ENCODE results near the gene ANGPTL2.
"Not testable (repeated sequence)": the region's sequence is repeated elsewhere in the genome, so short reads cannot be mapped to it uniquely, and the experiment has no call there.

ANGPTL2 gene

DNA sequence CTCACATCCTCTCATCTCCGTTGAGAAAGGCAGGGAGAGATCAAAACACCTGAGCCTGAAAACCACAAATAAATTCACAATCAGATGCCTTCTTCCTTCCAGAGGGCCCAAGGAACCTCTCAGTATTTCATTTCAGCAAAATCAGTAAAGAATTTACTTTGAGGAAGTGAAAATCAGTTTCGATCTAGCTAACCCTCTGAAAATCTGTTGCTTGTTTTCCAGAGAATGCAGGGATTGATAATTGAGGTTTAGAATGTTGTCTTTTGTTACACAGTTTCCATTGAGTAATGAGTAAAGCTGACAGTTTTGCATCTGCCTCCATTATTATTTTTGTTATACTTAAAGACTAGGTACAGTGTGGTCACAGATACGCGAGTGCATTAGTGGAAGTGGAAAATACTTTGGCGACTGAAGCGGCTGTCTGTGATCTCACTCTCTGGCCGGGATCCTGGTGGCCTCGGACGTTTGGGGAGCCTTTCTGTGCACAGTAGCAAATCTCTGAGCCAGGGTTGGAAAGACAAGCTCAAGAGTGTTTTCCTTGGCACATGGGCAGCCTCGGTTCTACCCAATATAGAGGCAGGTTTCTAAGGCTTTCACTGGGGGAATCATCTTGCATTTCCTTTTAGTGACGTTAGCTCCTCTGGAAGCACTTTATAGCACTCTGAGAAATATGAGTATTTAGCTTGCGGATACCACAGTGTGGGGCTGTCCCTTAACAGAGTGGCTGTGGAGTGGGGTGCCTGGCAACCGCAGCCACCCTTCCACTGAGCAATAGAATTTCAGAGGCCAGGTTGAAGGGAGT, 32.2 kb upstream of the ANGPTL2 start:
- DNase-seq, result peak; percentile 44

DNA sequence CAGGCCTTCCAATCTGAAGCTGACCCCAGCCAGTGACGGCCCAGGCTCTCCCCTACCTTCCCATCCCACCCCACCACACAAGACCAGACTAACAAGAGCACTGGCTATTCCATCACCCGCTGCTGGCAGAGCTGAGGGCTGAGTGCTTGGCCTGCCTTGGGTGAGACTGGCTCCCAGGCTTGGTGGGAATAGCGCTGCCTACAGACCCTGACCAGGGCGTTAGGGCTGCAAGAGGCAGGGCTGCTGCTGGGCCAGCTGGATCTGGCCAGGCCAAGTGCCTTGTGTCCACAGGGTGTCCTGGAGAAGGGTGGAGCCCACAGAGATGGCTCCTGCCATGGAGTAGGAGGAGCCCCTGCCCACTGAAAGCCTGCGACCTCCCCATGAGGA, 31.6 kb upstream of the ANGPTL2 start:
- peak; percentile 48 for DNase-seq

DNA sequence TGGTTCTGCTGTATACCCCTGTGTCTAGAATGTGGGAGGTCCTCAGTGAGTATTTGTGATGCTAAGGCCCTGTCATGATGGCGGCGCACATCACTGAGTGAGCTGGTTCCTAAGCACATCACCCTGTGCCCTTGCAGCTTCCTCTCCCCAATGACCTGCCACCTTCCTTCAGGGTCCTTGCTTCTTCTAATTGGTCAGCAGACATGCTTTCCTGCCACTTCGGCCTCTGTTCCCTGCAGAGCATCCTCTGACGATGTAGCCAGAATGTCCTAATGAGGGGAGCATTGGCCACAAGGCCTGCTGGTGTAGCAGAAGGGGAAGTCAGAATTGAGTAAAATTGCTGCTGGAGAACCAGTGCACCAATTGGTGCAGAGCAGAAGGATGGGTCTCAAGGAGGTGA, 31.1 kb upstream of the ANGPTL2 start:
- peak; percentile 22 for DNase-seq

DNA sequence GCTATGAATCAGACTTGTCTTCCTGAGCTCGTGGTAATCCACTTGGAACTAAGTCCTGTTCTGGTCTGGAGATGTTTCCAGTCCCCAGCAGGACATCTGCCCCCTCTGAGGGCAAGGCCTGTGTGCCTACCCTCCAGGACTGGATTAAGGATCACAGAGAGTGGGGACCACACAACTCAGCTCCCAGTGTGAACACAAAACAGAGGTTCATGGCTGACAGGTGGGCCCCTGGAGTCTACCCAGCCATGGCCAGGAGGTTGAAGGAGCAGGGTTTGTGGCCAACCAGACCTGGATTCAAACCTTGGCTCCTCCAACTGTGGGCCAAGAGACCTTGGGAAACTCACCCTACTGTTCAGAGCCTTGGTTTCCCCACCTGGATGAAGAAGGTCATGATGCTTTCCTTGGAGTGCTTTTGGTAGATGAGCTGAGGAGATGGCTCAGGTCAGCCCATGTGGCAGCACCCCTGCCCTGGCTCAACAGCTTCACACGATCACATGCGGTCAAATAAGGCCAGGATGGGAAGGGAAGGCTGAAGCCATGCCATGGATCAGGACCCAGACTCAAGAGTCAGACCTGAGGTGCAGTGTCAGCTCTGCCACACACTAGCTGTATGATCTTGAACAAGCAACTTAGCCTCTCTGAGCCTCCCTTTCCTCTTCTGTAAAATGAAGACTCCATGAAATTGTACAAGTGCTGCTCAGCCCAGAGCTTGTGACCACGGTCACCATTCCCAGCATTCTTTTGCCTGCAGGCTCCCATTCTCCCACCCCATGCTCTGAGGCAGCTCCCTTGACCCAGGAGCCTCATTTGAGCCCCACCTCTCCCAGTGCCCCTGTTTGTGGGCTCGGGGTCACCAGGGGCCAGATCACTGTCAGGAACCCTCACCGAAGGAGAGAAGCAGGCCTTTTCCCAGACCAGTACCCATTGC, 27.3 kb upstream of the ANGPTL2 start:
- DNase-seq, result peak; percentile 37

DNA sequence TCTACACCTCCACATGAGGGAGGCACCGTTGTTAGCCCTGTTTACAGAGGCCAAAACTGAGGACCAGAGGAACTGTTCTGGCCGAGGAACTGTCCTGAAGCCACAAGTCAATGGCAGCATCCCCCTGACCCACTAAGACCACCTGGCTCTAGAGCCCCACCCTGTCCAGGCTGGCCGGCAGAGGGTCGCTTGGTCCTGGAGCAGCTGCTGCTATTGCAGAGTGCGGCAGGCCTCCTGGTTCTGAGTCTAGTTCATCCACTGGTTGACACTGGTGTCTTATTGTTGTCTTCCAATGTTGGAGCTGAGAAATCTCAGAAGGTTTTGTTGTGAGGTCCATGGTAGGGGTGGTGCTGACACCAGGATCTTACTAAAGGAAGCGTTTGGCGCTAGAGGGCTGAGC, 26.6 kb upstream of the ANGPTL2 start:
- no peak for DNase-seq

DNA sequence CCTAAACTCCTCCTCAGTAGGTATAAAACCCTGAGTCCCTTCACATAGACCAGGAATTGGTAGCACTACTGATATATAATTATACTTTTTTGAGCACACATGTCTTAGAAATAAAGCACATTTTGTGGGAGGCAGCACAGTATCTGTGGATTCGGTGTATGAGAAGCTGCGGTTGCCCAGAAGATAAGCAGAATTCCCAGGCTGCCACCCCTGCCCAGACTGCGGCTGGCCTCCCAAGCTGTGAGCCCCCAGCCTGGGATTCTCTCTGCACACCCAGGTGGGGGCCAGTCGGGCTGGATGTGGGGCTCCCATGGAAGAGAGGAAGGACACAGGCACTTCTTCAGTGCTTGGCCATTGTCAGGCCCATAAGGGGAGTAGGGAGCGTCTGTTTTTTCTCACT, 25.6 kb upstream of the ANGPTL2 start:
- DNase-seq, result no peak

DNA sequence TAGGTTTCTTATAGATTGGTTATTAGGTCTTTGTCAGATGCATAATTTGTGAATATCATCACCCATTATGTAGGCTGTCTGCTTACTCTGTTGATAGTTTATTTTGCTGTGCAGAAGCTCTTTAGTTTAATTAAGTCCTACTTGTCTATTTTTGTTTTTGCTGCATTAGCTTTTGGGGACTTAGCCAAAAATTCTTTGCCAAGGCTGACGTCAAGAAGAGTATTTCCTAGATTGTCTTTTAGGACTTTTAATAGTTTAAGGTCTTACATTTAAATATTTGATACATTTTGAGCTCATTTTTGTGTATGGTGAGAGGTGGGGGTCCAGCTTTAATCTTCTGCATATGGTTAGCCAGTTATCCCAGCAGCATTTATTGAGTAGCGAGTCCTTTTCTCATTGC, 24.8 kb upstream of the ANGPTL2 start:
- no peak for DNase-seq

DNA sequence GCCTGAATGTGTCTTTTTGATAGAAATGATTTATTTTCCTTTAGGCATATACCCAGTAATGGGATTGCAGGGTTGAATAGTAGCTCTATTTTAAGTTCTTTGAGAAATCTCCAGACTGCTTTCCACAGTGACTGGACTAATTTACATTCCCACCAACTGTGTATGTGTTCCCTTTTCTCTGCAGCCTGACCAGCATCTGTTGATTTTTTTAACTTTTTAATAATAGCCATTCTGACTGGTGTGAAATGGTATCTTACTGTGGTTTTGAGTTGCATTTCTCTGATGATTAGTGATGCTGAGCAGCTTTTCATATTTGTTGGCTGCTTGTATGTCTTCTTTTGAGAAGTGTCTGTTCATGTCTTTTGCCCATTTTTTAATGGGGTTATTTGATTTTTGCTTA, 24.4 kb upstream of the ANGPTL2 start:
- DNase-seq, result not testable (repeated sequence)

DNA sequence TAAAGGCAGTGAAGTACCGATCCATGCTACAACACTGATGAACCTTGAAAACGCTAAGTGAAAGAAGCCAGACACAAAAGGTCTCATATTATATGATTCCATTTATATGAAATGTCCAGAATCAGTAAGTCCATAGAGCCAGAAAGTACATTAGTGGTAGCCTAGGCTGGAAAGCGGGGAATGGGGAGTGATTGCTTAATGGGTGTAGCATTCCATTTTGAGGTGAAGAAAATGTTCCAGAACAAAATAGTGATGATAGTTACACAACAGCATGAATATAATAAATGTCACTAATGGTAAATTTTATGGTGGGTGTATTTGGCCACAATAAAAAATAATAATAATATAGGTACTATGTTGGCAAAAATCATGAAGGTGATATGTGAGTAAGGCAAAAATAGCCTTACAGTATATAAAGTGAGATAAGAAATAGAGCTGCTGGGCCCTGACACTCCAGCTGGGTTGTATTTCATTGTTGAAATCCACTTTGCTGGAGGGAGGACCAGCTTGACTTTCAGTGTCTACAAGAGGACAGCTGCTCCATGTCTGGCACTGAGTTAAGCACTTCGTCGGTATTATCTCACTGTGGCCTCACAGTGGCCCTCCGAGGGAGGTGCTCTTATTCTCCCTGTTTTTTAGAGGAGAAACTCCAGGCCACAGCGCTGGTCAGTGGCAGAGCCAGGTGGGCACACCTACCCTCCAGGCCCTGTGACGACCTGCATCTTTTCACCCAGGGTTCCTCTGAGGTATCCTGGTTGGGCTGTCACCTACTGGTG, 22.4 kb upstream of the ANGPTL2 start:
- peak; percentile 25 for DNase-seq

DNA sequence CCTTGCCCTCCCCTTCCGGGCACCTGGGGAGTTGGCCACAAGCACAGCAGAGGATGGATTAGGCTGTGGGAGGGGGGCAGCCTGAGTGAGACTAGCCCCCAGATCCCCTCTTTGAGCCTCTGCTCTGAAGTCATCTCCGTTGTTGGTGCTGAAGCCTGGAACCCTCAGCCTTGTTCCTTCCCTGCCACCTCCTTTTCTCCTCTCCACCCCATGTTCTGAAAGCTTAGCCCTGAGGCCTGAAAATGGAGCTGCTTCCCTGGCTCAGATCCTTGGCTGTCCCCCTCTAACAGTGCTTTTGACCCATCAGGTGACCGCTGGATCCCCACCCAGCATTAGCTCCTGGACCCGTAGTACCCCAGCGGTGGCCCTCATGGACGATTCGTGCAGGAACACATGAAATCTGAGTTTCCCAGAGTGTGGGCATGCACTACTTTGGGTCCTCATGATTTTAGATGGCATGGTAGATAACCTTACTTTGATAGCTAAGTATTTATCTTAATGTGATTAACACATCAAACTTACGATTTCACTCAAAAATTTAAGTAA, 21.6 kb upstream of the ANGPTL2 start:
- DNase-seq, result no peak

DNA sequence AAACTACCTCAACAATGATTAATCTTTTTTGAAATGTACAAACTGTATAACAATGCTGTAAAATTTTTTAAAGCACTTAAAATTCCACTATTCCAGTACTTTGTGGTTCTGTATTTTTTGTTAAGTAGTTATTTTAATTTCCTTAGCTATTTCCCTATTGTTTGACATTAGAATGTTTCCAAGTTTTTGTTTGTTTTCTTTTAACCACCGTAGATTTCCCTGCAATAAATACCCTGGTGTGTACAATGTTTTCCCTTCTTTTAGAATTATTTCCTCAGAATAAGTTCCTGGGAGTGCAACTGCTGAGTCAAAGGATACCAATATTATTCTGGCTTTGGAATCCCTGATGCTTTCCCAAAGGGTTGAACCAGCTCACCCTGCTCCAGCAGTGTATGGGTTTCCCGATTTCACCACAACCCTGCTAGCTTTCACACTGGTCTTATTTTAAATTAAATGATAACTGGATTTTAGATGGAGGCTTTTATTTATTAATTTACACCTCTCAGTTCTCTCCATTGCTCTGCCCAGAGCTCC, 20.6 kb upstream of the ANGPTL2 start:
- DNase-seq, result no peak

DNA sequence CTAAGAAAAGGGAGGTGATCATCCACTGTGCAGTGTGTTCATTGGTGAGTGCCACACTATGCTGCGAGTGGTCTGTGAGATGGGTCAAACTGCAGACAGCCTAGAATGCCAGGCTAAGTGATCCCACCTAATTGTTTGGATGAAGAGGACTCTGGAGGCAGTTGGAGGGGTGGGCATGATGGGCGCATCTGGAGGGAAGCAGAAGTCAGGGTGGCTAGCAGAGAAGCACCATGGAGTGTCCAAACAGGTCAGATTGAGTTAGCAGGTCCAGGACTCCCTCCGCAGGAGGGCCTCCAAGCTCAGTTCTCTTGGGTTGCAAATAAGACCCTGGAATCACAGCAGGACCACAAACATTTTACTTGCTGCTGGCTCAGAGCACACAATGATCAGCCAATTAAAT, 19.9 kb upstream of the ANGPTL2 start:
- DNase-seq, result no peak

DNA sequence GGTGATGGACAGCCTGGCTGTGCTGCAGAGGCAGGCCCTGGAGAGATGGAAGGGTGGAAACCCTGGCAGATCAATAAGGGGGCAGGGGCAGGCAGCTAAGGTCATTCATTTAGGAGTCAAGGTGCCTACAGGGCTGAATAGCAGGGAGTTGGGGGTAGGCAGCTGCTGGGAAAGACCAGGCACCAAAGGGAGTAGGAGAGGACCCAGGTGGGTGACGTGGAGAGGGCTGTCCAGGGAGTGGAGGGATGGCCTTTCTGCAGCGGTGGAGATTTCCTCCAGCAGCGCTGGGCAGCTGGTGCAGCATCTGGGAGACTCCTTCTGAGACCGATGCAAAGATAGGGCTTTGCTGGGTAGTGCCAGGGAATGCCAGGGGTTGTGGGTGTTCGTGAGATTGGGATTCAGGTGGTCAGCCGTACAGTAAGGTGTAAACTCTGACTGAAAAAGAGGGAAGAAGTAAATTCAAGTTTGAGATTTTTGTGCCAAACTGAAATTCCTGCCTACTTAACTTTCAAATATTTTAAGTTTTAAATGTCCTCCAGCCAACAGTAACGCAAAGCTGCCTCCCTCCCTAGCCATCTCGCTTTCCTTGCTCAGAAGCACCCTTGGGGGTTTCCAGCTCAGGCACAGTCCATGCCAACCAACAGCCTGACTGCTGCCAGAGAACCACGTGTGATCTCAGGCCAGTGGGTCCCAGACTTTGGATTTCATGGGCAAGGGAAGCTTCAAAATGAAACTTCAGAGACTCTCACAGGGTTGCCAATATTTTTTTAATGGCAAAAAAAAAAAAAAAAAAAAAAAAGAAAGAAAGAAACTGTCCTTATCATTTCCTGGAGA, 18.6 kb upstream of the ANGPTL2 start:
- DNase-seq, result no peak

DNA sequence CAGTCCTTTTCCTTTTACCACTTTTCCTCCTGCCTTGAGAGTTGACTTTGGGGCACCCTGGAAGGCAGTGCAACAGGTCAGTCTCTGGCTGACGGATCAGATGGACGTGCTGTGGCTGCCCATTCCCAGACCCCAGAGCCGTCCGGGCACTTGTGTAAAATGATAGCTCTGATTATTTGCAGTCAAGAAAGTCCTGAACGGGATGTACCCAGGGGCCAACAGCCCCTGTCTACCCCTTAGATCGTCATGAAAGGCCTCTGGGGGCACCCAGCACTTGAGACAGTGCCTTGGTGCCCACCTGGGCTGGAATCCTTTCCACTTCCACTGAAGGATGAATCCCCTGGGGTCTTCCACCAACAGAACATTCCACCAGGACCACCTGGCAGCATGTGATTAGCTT, 17.7 kb upstream of the ANGPTL2 start:
- no peak for DNase-seq

DNA sequence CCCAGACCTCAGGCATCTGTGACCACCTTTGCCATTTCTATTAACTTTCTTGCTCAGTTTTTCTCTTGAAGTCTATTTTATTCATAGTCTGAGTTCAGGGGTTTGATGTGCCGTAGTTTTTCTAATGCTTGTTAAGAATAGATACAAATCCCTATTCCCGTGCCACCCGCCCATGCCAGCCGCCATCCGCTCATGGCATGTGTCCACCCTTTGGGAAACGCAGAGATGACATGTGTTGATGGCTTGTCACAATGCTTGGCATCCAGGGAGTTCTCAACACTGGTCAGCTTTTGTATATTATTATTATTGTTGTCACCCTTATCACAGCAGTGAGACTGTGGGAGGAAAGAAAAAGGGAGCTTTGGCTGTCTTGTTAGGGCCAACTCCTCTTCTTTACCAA, 17.3 kb upstream of the ANGPTL2 start:
- DNase-seq, result no peak

DNA sequence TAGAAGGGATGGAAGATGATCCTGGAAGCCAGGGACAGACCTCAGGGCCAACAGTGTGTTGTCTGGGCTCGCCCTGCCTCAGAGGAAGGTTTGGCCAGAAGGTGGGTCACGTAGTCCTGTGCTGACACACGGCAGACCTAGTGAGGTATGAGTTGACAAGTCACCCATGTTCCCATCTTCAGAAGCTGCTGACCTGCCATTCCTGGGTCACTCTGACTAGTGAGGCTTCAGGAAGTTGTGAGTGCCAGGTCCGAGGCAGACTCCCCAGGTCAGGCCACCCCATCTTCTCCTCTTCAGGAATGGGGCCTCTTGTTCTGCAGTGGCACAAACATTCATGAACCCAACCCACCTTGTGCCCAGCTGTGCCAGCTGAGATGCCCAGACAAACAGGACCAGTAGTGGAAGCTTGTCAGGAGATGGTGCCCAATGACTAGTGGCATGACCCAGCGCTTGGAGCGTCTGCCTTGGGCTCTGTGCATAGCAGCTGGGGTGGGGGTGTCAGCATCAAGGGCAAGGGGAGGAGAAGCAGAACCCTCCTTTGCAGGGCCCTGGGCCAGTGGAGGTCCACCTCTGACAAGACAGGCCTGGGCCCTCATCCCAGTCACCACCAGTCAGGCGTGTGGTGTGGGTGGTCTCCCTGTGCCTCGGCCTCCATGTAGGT, 16.8 kb upstream of the ANGPTL2 start:
- peak; percentile 43 for DNase-seq

DNA sequence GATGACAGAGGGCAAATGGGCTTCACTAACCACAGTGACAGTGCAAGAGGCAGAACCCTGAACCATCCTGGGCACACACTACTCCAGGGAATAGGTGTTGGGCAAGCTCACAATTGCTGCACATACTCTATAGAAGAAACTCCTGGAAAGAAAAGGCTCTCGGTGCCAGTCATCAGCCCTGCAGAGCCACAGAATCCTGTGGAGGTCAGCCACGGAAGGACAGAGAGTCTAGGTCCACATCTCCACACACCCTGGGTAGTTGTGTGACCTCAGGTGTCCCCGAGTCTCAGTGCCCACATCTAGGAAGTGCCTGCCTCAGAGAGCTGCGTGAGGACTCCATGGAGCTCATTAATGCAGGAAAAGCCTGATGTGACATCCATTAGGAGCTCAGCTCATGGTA, 16.0 kb upstream of the ANGPTL2 start:
- no peak for DNase-seq

DNA sequence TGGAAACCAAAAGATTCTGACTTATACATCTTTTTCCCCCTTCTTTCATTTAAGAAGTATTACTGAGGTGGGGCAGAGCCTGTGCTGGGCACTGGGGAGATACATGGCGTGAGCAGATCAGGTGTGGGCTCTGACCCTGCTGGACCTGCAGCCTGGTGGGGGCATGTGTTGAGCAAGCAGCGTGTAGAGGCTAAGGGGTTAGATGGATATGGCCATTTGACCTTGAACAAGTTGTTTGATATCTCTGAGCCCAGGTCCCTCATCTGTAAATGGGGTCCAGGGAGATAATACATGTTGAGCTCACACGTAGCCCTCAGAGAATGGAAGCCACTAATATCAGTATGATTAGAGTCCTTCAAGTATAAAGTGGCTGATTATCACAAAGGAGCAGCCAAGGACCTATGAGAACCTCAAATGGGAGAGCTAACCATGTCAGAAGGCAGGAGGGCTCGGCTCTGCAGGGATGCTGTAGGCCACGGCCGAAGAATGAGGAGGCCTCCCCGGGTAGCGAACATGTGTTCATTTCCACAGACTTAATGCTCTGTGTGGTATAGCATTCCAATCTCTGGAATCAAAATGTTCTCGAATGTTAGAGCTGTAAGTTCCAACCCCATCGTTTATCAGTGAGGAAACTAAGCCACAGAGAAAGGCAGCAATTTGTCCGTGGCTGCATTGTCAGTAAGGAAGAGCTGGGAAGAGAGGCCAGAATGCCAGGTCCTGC, 15.4 kb upstream of the ANGPTL2 start:
- DNase-seq, result no peak

DNA sequence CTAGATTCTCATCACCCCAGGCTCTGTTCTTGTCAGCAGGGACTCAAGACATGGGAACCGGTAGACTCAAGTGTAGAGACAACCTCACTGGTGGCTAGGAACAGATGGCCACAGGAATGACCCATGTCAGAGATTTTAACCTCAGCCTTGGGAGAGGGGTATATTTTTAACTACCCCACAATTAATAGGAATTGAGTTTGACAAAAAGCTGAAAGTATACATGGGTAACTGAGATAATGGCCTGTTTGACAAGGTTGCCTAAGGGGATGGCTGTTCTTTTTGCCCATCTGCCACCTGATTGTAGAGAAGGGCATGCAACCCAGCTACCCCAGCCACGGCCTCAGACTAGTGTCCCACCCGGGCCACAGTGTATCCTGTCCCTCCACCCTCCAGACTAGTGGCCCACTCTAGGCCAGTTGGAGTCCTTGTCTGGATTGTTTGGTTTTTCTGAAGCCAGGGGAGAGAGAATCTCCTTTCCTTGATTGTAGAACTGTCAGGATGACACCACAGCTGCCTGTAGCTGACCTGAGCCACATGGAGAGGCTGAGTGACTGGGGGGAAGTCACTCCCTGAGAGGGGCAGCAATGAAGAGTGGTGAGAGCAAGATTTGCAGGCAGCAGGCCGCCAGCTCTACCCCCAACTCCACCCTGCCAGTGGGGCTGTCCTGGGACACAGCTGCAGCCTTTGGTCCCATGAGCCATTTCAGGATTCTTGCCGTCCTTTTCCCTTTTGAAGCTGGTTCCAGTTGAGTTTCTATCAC, 14.6 kb upstream of the ANGPTL2 start:
- DNase-seq, result no peak
